Occipital lobe (tissue), 2 donors: ENCODE measurements around the gene CMC1. TPM values are rescaled to one million over a fixed set of nuclear protein-coding genes. Genes with fewer than 3 reads are reported as not detected.
"Not testable (repeated sequence)": the region's sequence is repeated elsewhere in the genome, so short reads cannot be mapped to it uniquely, and the experiment has no call there.

Experiments used
- DNase-seq: peaks from one replicate; lab custom pipeline; 2025; lab: John Stamatoyannopoulos, UW
- total RNA-seq: library from RNA; depleted of rRNA; stranded (reverse); fragments of >200 nt; gene quantifications from one replicate; pipeline ENCODE4 v1.2.3, GENCODE V29; 2014

The CMC1 gene
- total RNA-seq, 1 donor from 2014 or later = 8.9 TPM

DNA sequence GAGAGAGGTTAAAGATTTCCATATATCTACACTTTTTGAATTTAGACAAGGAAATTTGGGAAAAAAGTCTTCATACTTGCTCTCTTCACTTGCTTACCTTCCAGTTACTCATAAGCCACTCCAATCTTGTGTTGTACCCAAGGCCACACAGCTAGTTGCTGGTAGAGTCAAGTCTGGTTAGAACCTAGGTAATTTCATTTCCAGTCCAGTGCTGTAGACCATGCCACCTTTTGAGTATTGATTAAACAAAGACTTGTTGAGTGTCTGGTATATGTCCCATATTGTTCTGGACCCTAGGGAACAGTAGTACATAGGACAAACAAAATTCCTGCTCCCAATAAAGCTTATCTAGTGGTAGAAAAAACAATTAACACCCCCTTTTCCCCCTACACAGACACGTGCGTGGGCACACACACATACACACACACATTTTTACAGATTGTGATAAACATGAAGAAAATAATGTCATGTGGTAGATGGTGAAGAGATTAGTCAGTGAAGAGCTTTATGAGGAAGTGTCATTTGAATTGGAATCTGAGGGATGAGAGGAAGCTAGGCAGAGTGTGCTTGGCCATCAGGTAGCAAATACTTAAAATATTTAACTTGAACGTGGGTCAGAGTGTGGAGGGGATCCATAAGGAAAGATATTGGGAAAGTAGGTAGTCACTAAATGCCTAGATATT lies 2.1 kb downstream of the CMC1 start:
- no peak for DNase-seq

DNA sequence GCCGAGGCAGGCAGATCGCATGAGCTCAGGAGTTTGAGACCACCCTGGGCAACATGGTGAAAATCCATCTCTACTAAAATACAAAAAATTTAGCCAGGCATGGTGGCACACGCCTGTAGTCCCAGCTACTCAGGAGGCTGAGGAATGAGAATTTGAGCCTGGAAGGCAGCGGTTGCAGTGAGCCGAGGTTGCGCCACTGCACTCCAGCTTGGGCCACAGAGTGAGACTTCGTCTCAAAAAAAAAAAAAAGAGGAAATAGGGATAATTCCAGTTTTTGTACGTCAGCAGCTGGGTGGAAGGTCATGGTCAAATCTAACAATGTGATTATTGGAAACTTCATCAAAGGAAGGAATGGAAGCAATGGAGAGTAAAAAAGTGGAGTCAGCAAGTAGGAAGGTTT lies 3.1 kb downstream of the CMC1 start:
- no peak for DNase-seq

DNA sequence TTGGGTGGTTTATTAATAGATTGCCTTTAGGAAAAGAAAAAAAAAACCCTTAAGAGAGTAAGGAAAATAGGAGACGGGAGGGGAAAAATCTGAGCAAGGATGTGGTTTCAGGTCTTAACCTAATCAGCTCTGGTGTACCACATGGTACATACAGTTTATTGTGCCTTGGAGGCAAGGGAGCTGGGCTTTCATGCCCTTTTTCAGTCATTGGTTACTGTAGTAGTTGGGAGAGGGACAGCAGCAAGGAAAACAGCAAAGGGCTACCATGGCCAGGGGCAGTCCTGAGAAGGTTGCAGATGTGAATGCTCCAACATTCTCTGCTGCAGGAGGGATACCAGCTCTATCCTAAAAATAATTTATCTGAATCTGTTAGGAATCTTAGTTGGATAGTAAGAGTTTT lies 5.9 kb downstream of the CMC1 start:
- no peak for DNase-seq

DNA sequence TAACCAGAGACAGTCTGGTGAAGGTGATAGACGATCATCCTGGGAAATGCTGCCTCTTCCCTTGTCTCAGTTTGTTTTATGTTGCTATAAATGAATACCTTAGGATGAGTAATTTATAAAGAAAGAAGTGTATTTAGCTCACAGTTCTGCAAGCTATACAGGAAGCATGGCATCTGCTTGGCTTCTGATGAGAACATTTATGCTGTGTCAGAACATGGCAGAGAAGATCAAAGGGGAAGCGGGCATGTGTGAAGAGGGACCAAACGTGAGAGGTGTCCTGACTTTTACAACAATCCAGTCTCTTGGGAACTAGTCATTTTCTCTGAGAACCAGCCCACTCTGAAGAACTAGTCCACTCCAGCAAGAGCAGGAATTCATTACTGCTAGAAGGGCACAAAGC lies 9.6 kb downstream of the CMC1 start:
- no peak for DNase-seq

DNA sequence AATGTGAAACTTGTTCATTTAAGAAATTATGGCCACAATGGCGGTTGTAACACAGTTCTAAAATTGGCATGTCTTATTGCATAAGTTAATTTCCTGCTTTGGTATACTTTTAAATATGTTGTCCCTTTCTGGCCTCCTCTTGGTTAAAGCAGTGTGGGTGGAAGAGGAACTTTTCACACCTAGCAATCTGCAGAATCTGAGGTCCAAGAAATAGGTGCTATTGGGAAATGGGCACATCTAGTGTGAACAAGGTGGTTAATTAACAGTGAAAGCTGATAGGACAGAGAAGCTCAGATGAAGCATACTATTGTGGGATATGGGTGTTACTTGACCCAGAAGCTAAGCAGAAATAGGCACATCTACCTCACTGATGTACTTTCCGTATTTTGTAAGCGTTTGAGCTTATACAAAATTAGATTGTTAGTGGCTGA lies 10.6 kb downstream of the CMC1 start:
- no peak for DNase-seq

DNA sequence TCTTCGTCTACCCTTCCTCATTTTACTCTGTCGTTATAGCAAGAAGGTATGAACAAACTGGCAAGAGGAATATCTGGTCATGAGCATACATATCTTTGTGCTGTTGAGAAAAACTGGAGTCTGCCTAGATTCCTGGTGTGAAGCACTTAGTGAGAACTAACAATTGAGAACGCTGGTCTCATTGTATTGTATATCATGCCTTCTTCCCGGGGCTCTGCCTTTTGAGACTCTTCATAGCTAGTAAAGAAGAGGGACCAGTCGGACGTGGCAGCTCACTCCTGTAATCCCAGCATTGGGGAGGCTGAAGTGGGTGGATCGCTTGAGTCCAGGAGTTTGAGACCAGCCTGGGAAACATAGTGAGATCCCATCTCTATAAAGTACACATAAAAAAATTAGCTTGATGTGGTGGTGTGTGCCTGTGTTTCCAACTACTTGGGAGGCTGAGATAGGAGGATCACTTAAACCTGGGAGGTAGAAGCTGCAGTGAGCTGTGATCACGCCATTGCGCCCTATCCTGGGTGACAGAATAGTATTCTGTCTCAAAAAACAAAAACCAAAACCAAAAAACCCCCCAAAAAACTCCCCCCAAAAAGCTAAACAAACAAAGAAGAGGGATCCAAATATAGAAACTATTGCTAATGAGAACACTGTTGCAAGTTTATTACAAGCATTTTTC lies 11.8 kb downstream of the CMC1 start:
- DNase-seq = no peak

DNA sequence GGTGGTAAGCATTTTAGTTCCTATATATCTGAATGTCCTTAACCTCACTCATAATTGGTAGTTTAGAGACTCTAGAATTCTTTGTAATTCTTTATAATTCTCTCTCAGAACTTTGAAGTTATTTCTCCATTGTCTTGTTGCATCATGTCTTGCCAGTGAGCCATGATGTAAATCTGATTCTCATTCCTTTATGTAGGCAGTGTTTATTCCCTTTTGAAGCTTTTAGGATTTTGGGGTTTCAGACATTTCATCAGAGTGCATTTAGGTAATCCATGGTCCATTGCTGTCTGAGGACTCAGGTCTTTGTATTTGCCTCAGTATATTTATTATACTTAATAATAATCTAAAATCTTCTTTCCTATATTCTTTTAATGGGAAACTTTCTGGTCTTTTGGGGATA lies 20.6 kb downstream of the CMC1 start:
- DNase-seq = no peak

DNA sequence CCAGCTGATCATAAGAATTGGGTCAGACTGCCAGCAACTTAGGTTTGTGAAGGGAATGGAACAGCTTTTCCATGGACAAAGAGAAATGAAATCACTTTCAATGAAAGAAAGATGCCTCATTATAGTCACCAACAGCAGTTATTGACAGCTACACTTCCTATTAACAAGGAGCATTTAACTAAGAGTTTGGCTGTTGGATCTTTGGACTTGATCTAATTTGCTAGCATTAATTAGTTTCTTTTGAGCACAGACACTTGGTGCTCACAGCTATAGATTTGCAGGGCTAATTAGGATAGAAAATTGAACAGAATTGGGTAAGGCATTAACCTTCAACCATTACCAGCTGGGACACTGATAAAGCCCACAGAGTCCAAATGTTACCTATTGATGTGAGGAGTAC lies 24.2 kb downstream of the CMC1 start:
- no peak for DNase-seq

DNA sequence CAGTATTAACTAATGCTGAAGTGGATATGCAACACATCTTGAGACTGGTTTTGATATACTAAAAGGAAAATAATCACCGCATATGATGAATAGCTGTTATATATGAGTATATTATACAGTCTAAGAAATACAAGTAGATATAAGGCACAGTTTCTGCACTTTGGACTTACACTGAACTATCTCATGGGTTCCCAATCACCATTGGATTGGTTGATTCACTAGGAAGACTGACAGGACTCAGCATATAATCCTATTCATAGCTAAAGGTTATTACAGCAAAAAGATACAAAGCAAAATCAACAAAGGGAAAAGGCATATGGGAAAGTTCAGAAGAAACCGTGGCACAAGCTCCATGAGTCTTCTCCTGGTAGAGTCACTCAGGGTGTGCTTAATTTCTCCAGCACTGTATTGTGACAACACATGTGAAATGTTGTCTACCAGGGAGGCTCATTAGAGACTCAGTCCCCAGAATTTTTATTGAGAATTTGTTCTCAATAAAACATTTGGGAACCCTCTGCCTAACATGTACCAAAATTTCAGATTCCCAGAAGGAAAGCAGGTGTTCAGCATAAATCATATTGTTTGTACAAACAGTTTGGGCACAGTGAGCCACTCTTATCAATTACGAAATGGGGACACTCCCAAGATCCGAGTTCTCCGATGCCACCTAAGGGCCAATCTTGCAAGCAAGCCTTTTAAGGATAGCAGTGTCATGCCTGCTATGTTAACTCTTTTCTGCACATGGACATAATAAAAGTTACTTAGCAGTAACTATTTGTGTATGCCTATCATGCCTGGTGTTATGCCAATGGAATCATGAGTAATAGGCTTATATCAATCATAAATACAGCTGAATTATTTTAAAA lies 26.8 kb downstream of the CMC1 start:
- no peak for DNase-seq

DNA sequence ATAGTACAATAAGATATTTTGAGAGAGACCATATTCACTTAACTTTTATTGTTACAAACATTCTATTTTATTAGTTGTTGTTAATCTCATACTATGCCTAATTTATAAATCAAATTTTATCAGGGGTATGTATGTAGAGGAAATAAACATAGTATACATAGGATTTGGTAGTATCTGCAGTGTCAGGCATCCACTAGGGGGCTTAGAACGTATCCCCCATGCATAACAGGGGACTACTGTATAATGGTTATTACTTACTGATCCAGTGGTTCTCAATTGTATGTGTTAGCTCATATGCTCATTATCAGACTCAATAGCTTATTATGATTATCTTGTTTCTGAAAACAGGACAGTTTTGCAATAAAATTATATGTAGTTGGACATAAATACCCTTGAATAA lies 27.6 kb downstream of the CMC1 start:
- no peak for DNase-seq

DNA sequence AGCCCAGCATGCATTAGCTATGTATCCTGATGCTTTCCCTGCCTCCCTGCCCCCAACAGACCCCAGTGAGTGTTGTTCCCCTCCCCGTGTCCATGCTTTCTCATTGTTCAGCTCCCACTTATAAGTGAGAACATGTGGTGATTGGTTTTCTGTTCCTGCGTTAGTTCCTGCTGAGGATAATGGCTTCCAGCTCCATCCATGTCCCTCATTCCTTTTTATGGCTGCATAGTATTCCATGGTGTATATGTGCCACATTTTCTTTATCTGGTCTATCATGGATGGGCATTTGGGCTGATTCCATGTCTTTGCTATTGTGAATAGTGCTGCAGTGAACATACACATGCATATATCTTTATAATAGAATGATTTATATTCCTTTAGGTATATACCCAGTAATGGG lies 28.5 kb downstream of the CMC1 start:
- not testable (repeated sequence) for DNase-seq

DNA sequence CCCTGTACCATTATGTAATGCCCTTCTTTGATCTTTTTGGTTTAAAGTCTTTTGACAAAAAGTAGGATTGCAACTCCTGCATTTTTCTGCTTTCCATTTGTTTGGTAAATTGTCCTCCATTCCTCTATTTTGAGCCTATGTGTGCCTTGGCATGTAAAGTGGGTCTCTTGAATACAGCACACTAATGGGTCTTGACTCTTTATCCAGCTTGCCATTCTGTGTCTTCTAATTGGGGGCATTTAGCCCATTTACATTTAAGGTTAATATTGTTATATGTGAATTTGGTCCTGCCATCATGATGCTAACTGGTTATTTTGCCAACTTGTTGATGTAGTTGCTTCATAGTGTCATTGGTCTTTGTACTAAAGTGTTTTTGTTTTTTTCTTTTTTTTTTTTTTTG lies 32.4 kb downstream of the CMC1 start:
- DNase-seq = no peak

DNA sequence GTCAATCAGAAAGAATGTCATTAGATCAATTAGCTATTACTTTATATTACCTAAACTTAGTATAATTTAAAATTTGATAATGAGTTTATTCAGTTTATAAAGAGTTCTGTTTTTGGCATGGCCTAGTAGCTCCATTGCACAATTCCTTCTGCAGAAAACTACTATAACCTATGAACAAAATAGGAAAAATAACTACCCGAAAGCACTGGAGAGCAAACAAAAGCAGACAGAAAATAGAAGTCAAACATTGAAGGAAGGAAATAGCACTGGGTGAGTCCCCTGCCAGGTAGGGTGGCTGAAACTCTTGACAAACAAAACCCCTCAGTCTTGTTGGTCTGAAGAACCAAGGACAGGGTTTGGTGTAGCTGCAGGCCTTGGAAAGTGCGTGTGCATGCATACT lies 37.5 kb downstream of the CMC1 start:
- no peak for DNase-seq

DNA sequence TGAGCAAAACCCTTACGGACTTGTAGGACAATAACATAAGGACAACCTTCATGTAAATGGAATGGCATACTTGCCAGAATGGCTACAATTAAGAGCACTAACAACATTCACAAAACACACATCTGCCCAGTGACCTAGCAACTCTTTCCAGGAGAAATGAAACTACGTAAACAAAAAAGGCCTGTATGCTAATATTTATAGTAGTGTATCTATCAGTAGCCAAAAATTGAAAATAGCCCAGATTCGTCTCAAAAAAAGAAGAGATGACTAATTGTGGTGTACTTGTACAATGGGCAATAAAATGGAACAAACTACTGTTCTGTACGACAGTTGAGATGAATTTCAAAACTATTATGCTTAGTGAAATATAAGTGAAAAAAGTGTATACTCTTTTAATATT lies 38.4 kb downstream of the CMC1 start:
- no peak for DNase-seq

DNA sequence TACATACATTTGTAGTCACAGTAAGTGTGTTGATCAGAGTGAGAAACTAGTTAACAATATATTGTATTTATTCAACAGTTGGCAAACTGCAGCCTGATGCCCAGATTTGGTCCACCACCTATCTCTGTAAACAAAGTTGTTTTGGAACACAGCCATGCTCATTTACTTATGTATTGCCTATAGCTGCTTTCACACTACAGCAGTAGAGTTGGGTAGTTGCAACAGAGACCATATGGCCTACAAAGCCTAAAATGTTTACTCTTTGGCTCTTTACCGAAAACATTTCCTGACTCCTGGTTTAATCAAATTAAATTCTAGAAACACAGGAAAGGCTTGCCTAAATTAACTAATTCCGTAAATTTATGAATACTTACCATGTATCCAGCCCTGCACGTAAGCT lies 39.4 kb downstream of the CMC1 start:
- DNase-seq = no peak

DNA sequence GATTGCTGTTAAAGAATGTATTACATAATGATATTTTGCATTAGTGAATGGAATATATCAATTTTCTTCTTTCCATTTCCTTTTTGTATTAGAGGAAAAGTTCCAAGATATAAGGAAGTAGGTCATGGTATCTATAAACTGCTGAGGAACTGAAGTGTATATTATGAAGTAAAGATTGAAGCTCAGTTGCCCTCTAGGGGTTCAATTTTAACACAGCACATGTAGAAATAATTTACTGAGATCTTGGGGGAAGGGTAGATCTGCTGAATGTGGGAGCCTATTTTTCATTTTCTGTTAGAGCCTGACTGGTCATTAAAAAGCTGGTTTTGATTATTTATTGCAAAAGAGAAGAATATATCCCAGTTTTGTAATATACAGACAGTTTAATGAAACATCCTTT lies 45.2 kb downstream of the CMC1 start:
- DNase-seq = no peak

DNA sequence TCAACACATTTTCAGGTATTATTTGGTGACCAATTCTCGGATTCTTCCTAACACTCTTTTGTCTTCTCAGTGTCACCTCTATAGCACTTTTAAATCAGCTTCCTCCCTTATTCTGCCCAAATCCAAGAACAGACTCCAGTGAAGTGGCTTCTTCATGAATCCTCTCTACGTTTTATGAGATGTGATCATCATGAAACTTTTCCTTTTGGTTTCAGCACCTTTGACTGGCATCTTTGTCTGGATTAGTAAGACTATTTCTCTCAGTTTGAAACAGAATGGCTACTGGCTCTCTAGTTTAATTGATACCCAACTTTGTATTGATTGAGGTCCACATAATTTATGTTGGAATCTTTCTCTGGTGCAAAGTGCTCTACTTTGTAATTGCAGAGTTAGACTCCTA lies 45.6 kb downstream of the CMC1 start:
- DNase-seq = no peak

DNA sequence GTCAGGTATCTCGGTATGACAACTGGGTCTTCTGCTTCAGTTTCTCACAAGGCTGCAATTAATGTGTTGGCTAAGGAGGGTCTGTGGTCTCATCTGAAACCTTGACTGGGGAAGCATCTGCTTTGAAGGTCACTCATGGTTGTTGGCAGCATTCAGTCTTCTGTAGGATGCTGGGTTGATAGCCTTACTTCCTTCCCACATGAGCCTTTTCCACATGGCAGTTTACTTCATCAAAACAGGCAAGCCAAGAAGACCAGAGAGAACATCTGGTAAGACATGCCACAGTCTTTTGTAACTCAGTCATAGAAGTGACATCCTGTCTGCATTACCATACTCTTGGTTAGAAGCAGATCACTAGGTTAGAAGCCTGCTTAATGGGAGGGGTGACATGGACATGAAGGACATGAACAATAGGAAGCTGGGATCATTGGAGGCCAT lies 49.5 kb downstream of the CMC1 start:
- no peak for DNase-seq

DNA sequence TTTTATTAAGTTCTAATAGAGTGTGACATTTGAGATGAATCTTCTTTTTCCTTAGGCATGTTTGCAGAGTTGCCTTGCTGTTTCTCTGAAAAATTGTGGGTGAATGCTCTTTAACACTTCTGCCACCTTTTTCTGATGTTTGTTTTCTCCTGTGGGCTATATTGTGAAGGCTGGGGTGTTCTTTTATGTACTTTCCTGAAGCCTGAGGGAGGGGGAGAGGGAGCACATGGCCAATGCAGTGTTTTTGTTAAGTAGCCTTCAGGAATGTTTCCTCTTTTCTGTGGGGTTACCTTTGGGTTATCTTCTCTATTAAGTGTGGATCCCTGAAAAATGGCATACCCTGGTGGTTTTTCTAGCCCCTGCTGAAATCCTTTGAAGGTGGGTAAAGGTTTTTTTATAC lies 50.2 kb downstream of the CMC1 start:
- no peak for DNase-seq

DNA sequence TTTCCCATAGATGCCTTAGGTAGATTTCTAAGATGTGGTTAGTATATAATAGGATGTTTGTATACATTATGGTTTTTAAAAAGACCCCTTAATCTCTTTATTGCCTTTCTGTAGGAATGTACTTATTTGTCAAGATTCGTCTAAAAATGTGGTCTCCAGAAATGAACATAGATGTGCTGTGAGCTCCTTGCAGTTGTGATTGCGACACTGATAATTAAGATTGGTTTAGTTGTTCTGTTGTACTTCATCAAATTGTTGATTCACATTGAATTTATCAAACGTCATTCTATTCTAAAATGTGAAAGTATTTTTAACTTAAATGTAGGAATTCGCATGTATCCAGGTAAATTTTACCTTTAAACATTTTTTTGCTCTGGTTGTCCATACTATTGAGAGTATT lies 51.2 kb downstream of the CMC1 start:
- DNase-seq = no peak

DNA sequence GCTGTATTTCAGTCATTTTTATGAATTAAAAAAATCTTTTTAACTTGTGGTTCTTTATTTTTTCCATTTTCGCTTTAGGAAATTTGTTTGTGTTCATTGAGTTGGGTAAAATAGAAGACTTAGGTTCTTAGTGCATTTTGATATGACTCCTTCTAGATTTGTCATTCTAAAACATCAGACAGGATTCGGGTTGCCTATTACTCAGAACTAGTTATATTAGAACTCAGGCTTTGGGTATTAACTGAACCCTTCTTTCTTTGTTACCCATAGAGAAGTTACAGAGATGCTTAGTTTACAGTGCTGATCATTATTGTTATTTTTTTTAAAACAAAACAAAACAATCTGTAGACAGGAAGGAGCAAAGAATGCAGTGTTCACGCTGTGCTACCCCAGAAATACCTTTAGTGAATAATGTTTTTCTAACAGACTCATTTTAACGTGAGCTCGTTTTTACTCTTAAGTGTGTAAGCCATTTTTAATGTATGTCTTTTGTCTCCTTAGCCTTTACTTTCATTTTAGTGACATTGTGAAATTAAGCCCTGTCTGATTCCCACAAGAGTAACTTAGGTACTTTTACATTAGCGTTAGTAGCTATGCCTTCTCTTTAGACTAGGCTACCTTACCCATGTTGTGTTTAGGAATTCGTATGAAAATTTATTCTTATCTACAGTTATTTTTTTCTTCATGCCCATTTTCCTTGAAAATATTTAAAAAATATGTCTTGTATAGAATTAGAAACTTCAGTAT lies 53.4 kb downstream of the CMC1 start:
- no peak for DNase-seq
